Hypothalamus (tissue), 51 donors: ENCODE results near the gene CHCHD3.

Experiments used
- DNase-seq, 51 donors: peaks; one replicate each; lab custom pipeline; 2025; lab: John Stamatoyannopoulos, UW

CHCHD3 gene

GRCh38 chr7:133081599-133082389 is at the start of gene CHCHD3:
CHCHD3 (minus strand) TSS chr7:133082090; CDS start chr7:133081937, 153 bp downstream.
- peak; percentile 70 to 100 (median 98) for DNase-seq

- no peak for DNase-seq
Measured at GRCh38 chr7:133130166-133130565, 48.3 kb upstream of the CHCHD3 start.

- no peak for DNase-seq
Measured at GRCh38 chr7:133126422-133126821, 44.5 kb upstream of the CHCHD3 start.

- DNase-seq, result no peak
Measured at GRCh38 chr7:133124974-133125373, 43.1 kb upstream of the CHCHD3 start.

GRCh38 chr7:133121175-133121844 is 39.4 kb upstream of the CHCHD3 start:
- no peak for DNase-seq

- DNase-seq, result no peak
Measured at GRCh38 chr7:133119067-133119466, 37.2 kb upstream of the CHCHD3 start.

- no peak for DNase-seq
Measured at GRCh38 chr7:133118261-133118660, 36.4 kb upstream of the CHCHD3 start.

GRCh38 chr7:133117452-133117851 is 35.6 kb upstream of the CHCHD3 start:
- no peak for DNase-seq

- no peak for DNase-seq
Measured at GRCh38 chr7:133115596-133115995, 33.7 kb upstream of the CHCHD3 start.

- DNase-seq, result no peak
Measured at GRCh38 chr7:133114519-133114918, 32.6 kb upstream of the CHCHD3 start.

GRCh38 chr7:133112976-133113375 is 31.1 kb upstream of the CHCHD3 start:
- no peak for DNase-seq

- DNase-seq, result no peak
Measured at GRCh38 chr7:133112335-133112734, 30.4 kb upstream of the CHCHD3 start.

- no peak for DNase-seq
Measured at GRCh38 chr7:133110312-133110711, 28.4 kb upstream of the CHCHD3 start.

- no peak for DNase-seq
Measured at GRCh38 chr7:133109816-133110215, 27.9 kb upstream of the CHCHD3 start.

- DNase-seq, result no peak
Measured at GRCh38 chr7:133108023-133108422, 26.1 kb upstream of the CHCHD3 start.

GRCh38 chr7:133102276-133103060 is 20.6 kb upstream of the CHCHD3 start:
- no peak for DNase-seq

GRCh38 chr7:133099633-133100286 is 17.9 kb upstream of the CHCHD3 start:
- no peak for DNase-seq

GRCh38 chr7:133095119-133095671 is 13.3 kb upstream of the CHCHD3 start:
- no peak for DNase-seq

GRCh38 chr7:133091943-133092464 is 10.1 kb upstream of the CHCHD3 start:
- DNase-seq, result no peak

- no peak for DNase-seq
Measured at GRCh38 chr7:133082390-133082766, 488 bp upstream of the CHCHD3 start.
